K562 (cell line): ENCODE results near the gene POLR3C. TPM values are rescaled to one million over a fixed set of nuclear protein-coding genes. Genes with fewer than 3 reads are reported as not detected.

Experiments
- ATF1 ChIP-seq, 2 experiments: fragments of 450-650 bp in 1 of 2; IDR thresholded peaks; 2 replicates each; pipeline ENCODE4 v1.6.1; 2016; ENCODE audit warnings: missing compliant biosample characterization in 1 of 2, missing genetic modification characterization in 1 of 2
- CBX2 ChIP-seq: fragments of 200-600 bp; sonication (generic); IDR thresholded peaks from one replicate; pipeline ENCODE4 v1.6.1; 2012; ENCODE audit warnings: mild to moderate bottlenecking, low read length, inconsistent platforms; ENCODE audit not compliant: insufficient read depth, poor library complexity, severe bottlenecking
- CBX5 ChIP-seq: IDR thresholded peaks from 2 replicates; pipeline ENCODE4 v1.6.1; 2014; ENCODE audit warnings: low read depth, borderline replicate concordance
- FOXJ2 ChIP-seq: fragments of 200-800 bp; sonication (Bioruptor generic); IDR thresholded peaks from 2 replicates; pipeline ENCODE4 v1.6.1; 2016; ENCODE audit warnings: missing genetic modification characterization, missing compliant biosample characterization
- FOXK1 ChIP-seq: sonication (generic); formaldehyde crosslinking; IDR thresholded peaks from 2 replicates; pipeline ENCODE4 v1.8.0; 2022; ENCODE audit warnings: missing genetic modification reagents, mild to moderate bottlenecking, borderline replicate concordance
- NFE2 ChIP-seq: IDR thresholded peaks from 2 replicates; pipeline ENCODE4 v1.6.1; 2014; ENCODE audit warnings: antibody characterized with exemption, low read depth
- NFRKB ChIP-seq: fragments of 450-650 bp; IDR thresholded peaks from 2 replicates; pipeline ENCODE4 v1.6.1; 2016; ENCODE audit warnings: low read depth
- NONO ChIP-seq, 2 experiments: fragments of 200-400 bp in 1 of 2; fragments of 450-650 bp in 1 of 2; formaldehyde crosslinking in 1 of 2; IDR thresholded peaks; 2 replicates each; pipeline ENCODE4 v1.6.1; 2017; ENCODE audit warnings: low read depth in 2 of 2, mild to moderate bottlenecking in 2 of 2, moderate library complexity in 2 of 2, low read length in 1 of 2
- NR4A1 ChIP-seq, 2 experiments: fragments of 250-450 bp in 1 of 2; fragments of 450-650 bp in 1 of 2; sonication (Bioruptor Pico) in 1 of 2; IDR thresholded peaks; 2 replicates each; pipeline versions ENCODE4 v1.4.0 to v1.6.1; 2016 to 2020; ENCODE audit warnings: mild to moderate bottlenecking in 2 of 2, missing compliant biosample characterization in 1 of 2, missing genetic modification characterization in 1 of 2, moderate library complexity in 1 of 2
- PTRF ChIP-seq: fragments of 450-650 bp; IDR thresholded peaks from 2 replicates; pipeline ENCODE4 v1.6.1; 2016; ENCODE audit warnings: mild to moderate bottlenecking, missing genetic modification characterization, missing compliant biosample characterization
- RBM14 ChIP-seq: fragments of 200-400 bp; formaldehyde crosslinking; IDR thresholded peaks from 2 replicates; pipeline ENCODE4 v1.6.1; 2018; ENCODE audit warnings: low read depth, mild to moderate bottlenecking, low read length, moderate library complexity, borderline replicate concordance; ENCODE audit not compliant: insufficient read depth
- SPI1 ChIP-seq: IDR thresholded peaks from 2 replicates; pipeline ENCODE4 v1.6.1; 2011; ENCODE audit warnings: low read depth, low read length, control low read depth, borderline replicate concordance
- TCF3 ChIP-seq: sonication (generic); formaldehyde crosslinking; IDR thresholded peaks from 2 replicates; pipeline ENCODE4 v1.4.0; 2020; ENCODE audit warnings: mild to moderate bottlenecking, missing genetic modification reagents
- U2AF2 ChIP-seq: fragments of 200-400 bp; formaldehyde crosslinking; optimal IDR thresholded peaks from 2 replicates; pipeline ENCODE3; 2017; ENCODE audit warnings: low read depth, mild to moderate bottlenecking, low read length
- ZNF140 ChIP-seq: fragments of 250-450 bp; sonication (Bioruptor Pico); IDR thresholded peaks from 2 replicates; pipeline ENCODE4 v1.8.0; 2021; ENCODE audit warnings: moderate library complexity, mild to moderate bottlenecking, inconsistent platforms
- ZNF717 ChIP-seq: fragments of 250-450 bp; sonication (Bioruptor Pico); IDR thresholded peaks from 2 replicates; pipeline ENCODE4 v1.5.0; 2021
- polyA plus RNA-seq, 8 experiments: library from polyadenylated mRNA; depleted of rRNA in 4 of 8; stranded (reverse) in 5 of 8; unstranded in 3 of 8; fragments of >200 nt; fragmentation: Nextera tagmentation in 2 of 8; fragmentation: Illumina TruSeq in 1 of 8; extraction: Ambion mirVana in 2 of 8; extraction: Trizol in 1 of 8; gene quantifications; 2 replicates each; pipeline versions ENCODE4 v1.2.1 to v1.2.3, GENCODE V29; 2011 to 2014; ENCODE audit warnings: inconsistent platforms in 1 of 8, missing spikeins in 1 of 8
- total RNA-seq, 7 experiments: library from RNA; depleted of rRNA in 6 of 7; stranded (reverse); fragments of >200 nt in 6 of 7; fragmentation: Illumina TruSeq in 2 of 7; extraction: Trizol in 2 of 7; gene quantifications; 2 replicates each; pipeline versions ENCODE4 v1.2.1 to v1.2.3, GENCODE V29; 2011 to 2021; ENCODE audit warnings: low replicate concordance in 1 of 7
- TF ChIP-seq, protein P1 (sequence below): fragments of 450-650 bp; IDR thresholded peaks from 2 replicates; pipeline ENCODE4 v1.6.1; 2016; ENCODE audit warnings: missing biosample characterization, missing genetic modification characterization
- TF ChIP-seq, protein P2 (sequence below): sonication (generic); formaldehyde crosslinking; IDR thresholded peaks from 2 replicates; pipeline ENCODE4 v1.5.0; 2020; ENCODE audit warnings: missing genetic modification reagents
- TF ChIP-seq, protein P3 (sequence below): fragments of 450-650 bp; IDR thresholded peaks from 2 replicates; pipeline ENCODE4 v1.6.1; 2017; ENCODE audit warnings: mild to moderate bottlenecking, moderate library complexity
- TF ChIP-seq, protein P4 (sequence below): fragments of 250-450 bp; sonication (Bioruptor Pico); IDR thresholded peaks from 2 replicates; pipeline ENCODE4 v1.8.0; 2021; ENCODE audit warnings: borderline replicate concordance, mild to moderate bottlenecking, moderate library complexity; ENCODE audit not compliant: poor library complexity, severe bottlenecking
- TF ChIP-seq, protein P5 (sequence below), 2 experiments: fragments of 450-650 bp in 1 of 2; sonication (generic) in 1 of 2; formaldehyde crosslinking; conservative IDR thresholded peaks; 2 replicates each; pipeline versions ENCODE4 v1.4.0 to v1.8.1; 2020 to 2022; ENCODE audit warnings: mild to moderate bottlenecking in 1 of 2, missing genetic modification reagents in 1 of 2
- TF ChIP-seq, protein P6 (sequence below): fragments of 450-650 bp; IDR thresholded peaks from 2 replicates; pipeline ENCODE4 v1.6.1; 2017; ENCODE audit warnings: antibody characterized with exemption

Gene POLR3C
- total and polyA plus RNA-seq, 9 of the 15 experiments (the other 6 are each of a cell fraction or from before 2014, with no cell fraction given), result 19.7 to 64.1 (median 45.2) TPM

DNA sequence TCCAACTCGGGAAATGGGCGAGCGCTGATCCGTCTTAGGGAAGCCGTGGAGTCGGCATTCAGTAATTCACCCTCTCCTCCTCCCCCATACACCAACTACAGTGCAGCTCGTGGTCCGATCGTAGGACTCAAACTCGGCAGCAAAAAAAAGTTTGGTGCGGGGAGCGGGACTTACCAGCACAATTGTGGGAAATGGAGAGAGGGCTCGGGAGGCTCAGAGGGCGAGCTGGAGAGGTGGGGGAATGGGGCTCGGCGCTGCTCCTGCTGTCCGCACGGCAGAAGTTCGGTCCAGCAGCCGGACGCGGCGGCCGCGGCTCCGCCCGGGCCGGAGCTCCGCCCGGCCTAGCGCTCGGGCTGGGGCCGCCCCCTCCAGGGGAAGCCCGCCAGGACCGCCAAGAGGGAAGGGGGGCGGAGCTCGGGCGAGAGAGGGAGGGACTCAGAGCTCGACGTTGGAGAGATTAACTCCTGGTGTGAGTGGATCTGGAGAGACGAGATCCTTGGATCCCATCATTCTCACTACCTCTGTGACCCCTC, 35.6 kb downstream of the POLR3C start (continued):
- TF ChIP-seq, protein P1, sequence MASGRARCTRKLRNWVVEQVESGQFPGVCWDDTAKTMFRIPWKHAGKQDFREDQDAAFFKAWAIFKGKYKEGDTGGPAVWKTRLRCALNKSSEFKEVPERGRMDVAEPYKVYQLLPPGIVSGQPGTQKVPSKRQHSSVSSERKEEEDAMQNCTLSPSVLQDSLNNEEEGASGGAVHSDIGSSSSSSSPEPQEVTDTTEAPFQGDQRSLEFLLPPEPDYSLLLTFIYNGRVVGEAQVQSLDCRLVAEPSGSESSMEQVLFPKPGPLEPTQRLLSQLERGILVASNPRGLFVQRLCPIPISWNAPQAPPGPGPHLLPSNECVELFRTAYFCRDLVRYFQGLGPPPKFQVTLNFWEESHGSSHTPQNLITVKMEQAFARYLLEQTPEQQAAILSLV, result no peak
- no peak for TF ChIP-seq TCF3 (CRISPR knock-in tag)
- TF ChIP-seq ATF1 (CRISPR knock-in tag; IDR thresholded peaks at IDR 0.05), result no peak
- no peak; the same call in 1 of the 2 replicates for TF ChIP-seq ATF1 (tag; IDR thresholded peaks at IDR 0.05)
- no peak for TF ChIP-seq PTRF (tag)
- no peak for TF ChIP-seq NR4A1 (CRISPR knock-in tag; IDR thresholded peaks at IDR 0.05)
- no peak for TF ChIP-seq NR4A1 (tag; IDR thresholded peaks at IDR 0.05)
- TF ChIP-seq, protein P2, sequence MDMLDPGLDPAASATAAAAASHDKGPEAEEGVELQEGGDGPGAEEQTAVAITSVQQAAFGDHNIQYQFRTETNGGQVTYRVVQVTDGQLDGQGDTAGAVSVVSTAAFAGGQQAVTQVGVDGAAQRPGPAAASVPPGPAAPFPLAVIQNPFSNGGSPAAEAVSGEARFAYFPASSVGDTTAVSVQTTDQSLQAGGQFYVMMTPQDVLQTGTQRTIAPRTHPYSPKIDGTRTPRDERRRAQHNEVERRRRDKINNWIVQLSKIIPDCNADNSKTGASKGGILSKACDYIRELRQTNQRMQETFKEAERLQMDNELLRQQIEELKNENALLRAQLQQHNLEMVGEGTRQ (CRISPR knock-in tag), result no peak
- TF ChIP-seq U2AF2, result no peak
- TF ChIP-seq NFE2, result no peak
- TF ChIP-seq CBX2, result no peak
- TF ChIP-seq FOXJ2 (tag), result 0 out of 2 replicates have a peak, but pooled peaks have one; percentile 48
- no peak for TF ChIP-seq RBM14
- TF ChIP-seq SPI1, result no peak
- TF ChIP-seq NFRKB, result 0 out of 2 replicates have a peak, but pooled peaks have one; percentile 19
- TF ChIP-seq, protein P3, sequence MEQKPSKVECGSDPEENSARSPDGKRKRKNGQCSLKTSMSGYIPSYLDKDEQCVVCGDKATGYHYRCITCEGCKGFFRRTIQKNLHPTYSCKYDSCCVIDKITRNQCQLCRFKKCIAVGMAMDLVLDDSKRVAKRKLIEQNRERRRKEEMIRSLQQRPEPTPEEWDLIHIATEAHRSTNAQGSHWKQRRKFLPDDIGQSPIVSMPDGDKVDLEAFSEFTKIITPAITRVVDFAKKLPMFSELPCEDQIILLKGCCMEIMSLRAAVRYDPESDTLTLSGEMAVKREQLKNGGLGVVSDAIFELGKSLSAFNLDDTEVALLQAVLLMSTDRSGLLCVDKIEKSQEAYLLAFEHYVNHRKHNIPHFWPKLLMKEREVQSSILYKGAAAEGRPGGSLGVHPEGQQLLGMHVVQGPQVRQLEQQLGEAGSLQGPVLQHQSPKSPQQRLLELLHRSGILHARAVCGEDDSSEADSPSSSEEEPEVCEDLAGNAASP, result no peak
- TF ChIP-seq, protein P4, sequence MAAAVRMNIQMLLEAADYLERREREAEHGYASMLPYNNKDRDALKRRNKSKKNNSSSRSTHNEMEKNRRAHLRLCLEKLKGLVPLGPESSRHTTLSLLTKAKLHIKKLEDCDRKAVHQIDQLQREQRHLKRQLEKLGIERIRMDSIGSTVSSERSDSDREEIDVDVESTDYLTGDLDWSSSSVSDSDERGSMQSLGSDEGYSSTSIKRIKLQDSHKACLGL, result no peak
- TF ChIP-seq NONO (IDR thresholded peaks at IDR 0.05; ENCODE audit: low read depth in 2 of 2, low read length in 1 of 2), result no peak
- TF ChIP-seq, protein P5, sequence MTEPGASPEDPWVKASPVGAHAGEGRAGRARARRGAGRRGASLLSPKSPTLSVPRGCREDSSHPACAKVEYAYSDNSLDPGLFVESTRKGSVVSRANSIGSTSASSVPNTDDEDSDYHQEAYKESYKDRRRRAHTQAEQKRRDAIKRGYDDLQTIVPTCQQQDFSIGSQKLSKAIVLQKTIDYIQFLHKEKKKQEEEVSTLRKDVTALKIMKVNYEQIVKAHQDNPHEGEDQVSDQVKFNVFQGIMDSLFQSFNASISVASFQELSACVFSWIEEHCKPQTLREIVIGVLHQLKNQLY (CRISPR knock-in tag; conservative IDR thresholded peaks at IDR 0.05), result no peak
- TF ChIP-seq FOXK1 (CRISPR knock-in tag), result no peak
- TF ChIP-seq, protein P6, sequence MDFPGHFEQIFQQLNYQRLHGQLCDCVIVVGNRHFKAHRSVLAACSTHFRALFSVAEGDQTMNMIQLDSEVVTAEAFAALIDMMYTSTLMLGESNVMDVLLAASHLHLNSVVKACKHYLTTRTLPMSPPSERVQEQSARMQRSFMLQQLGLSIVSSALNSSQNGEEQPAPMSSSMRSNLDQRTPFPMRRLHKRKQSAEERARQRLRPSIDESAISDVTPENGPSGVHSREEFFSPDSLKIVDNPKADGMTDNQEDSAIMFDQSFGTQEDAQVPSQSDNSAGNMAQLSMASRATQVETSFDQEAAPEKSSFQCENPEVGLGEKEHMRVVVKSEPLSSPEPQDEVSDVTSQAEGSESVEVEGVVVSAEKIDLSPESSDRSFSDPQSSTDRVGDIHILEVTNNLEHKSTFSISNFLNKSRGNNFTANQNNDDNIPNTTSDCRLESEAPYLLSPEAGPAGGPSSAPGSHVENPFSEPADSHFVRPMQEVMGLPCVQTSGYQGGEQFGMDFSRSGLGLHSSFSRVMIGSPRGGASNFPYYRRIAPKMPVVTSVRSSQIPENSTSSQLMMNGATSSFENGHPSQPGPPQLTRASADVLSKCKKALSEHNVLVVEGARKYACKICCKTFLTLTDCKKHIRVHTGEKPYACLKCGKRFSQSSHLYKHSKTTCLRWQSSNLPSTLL, result no peak
- no peak for TF ChIP-seq CBX5
- TF ChIP-seq ZNF140 (CRISPR knock-in tag), result no peak
- TF ChIP-seq ZNF717, result no peak
